Panc1 (cell line): ENCODE measurements around the gene SERPINA9.

Experiments used
- POLR2AphosphoS5 ChIP-seq: IDR thresholded peaks from 2 replicates; pipeline ENCODE4 v1.6.1; 2012; ENCODE audit warnings: mild to moderate bottlenecking, low read depth, low read length, moderate library complexity
- TCF7L2 ChIP-seq: IDR thresholded peaks from 2 replicates; pipeline ENCODE4 v1.6.1; 2011; ENCODE audit warnings: mild to moderate bottlenecking, low read depth, low read length, inconsistent platforms
- TF ChIP-seq, protein P1 (sequence below): fragments of 450-650 bp; IDR thresholded peaks from 2 replicates; pipeline ENCODE4 v1.5.1; 2017; ENCODE audit warnings: mild to moderate bottlenecking

DNA sequence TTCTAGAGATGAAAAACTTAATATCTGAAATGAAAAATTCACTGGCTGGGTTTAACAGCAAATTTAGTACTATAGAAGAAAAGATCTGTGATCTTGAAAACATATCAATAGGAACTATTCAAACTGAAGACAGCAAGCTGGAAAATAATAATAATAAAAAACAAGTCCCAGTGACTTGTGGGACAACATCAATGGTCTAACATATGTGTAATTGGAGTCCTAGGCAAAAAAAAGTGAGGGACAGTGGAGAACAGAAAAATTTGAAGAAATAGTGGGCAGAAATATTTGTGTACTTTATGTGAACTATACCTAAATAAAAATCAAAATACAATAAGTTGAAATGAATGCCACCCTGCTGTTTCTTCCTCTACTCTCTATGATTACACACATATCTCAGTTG, 2.4 kb upstream of the SERPINA9 start:
- TF ChIP-seq, protein P1, sequence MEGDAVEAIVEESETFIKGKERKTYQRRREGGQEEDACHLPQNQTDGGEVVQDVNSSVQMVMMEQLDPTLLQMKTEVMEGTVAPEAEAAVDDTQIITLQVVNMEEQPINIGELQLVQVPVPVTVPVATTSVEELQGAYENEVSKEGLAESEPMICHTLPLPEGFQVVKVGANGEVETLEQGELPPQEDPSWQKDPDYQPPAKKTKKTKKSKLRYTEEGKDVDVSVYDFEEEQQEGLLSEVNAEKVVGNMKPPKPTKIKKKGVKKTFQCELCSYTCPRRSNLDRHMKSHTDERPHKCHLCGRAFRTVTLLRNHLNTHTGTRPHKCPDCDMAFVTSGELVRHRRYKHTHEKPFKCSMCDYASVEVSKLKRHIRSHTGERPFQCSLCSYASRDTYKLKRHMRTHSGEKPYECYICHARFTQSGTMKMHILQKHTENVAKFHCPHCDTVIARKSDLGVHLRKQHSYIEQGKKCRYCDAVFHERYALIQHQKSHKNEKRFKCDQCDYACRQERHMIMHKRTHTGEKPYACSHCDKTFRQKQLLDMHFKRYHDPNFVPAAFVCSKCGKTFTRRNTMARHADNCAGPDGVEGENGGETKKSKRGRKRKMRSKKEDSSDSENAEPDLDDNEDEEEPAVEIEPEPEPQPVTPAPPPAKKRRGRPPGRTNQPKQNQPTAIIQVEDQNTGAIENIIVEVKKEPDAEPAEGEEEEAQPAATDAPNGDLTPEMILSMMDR: no peak
- TF ChIP-seq POLR2AphosphoS5 (no peak), TCF7L2 (no peak)
